Skin epidermis (tissue), 12 donors: ENCODE measurements around the gene RPTOR.
A peak's percentile ranks its signal among the peaks of the same experiment; 100 is the strongest.
"Not testable (repeated sequence)": the region's sequence is repeated elsewhere in the genome, so short reads cannot be mapped to it uniquely, and the experiment has no call there.

Experiments used
- H3K27ac ChIP-seq, 21 experiments: fragments of 200-600 bp; sonication (generic) in 11 of 21; one replicate each; pipeline ENCODE4 v1.5.0; 2020; ENCODE audit warnings: mild to moderate bottlenecking in 3 of 21, inconsistent platforms in 2 of 21, moderate library complexity in 2 of 21
- H3K4me3 ChIP-seq, 7 experiments: fragments of 200-600 bp; sonication (generic) in 2 of 7; one replicate each; pipeline ENCODE4 v1.5.0; 2020; ENCODE audit warnings: inconsistent platforms in 2 of 7, mild to moderate bottlenecking in 2 of 7, moderate library complexity in 1 of 7

The RPTOR gene

GRCh38 chr17:80537386-80537785 is 7.3 kb upstream of the RPTOR start:
- H3K27ac ChIP-seq, H3K4me3 ChIP-seq: not testable (repeated sequence)

- H3K27ac ChIP-seq: no peak overlapping the region
- no peak overlapping the region for H3K4me3 ChIP-seq
Measured at GRCh38 chr17:80538484-80538883, 6.2 kb upstream of the RPTOR start.

DNA sequence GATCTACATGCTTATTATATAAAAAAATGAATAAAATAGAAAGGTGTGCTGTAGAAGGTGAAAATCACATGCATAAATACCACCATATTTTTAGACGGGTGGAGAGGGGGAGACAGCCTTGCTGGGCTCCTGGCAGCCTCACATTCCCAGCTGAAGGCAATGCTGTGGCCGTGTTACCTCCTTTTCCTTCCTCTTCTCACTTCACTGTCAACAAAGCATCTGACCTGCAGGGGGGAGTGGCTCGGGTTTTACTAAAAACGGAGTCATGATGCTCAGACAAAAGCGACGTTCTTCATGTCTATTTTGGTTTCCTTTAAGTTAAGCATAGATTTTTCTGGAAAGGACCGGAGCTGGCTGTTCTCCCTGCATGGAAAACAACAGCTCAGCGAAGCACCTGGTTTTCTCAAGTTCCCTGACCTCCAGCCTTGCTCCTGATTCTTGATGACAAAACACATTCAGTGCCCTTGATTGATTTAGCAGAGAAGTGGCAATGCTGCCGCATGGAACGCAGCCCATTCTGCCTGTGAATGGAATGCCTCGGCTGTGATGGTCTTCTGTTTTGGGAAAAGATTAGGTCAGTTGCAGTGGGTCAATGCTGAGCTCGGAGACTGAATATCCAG is 5.5 kb upstream of the RPTOR start:
- no peak overlapping the region for H3K4me3 ChIP-seq
- no peak overlapping the region for H3K27ac ChIP-seq

DNA sequence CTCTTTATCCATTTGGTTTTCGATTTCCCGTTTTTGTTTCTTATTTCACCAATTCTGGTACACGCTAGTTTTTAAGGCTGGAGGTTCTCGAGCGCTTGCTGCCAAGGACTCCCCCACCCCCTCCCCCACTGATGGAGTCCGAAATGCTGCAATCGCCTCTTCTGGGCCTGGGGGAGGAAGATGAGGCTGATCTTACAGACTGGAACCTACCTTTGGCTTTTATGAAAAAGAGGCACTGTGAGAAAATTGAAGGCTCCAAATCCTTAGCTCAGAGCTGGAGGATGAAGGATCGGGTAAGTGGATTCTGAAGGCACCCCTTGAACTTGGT is 825 bp downstream of the RPTOR start:
- peak overlapping the region in 18 of 21 experiments; percentile 62 to 91 (median 89) for H3K27ac ChIP-seq
- H3K4me3 ChIP-seq: peak overlapping the region; percentile 80 to 98 (median 92)

DNA sequence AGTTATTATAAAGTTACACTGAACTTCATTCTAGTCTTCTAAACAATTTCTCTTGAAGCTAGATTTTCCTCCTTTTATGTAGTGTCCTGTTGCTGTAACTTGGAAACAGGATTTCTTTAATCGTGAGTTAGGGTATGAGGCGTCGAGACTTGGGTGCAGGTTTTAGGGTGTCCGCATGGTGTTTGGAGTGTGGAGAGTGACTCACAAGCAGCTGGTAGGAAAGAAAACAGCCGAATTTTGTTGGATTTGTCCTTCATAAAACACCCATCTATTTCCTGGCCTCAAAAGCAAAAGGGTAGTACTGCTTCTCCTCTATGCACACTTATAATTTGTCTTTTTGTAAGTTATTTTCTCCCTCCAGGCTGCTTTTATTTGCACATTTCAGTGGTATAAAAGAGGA is 1.6 kb downstream of the RPTOR start:
- Histone ChIP-seq H3K27ac (no peak overlapping the region), H3K4me3 (no peak overlapping the region)

DNA sequence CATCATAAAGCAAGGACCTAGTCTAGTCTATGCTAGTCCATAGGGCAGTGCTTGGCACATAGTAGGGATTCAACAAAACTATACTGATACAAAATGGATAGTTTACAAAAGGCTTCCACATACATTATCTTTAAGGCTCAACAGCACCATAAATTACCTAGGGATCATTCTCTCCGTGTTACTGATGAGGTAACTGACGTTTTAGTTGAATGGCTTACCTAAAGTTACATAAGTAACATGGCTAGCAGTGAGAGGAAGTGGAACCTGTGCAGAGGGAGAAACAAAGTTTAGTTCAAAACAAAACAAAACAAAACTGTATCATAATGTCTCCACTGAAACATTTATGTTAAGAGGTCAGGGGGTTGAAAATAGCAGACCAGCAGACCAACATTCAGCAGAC is 7.9 kb downstream of the RPTOR start:
- H3K27ac ChIP-seq: no peak overlapping the region
- no peak overlapping the region for H3K4me3 ChIP-seq

DNA sequence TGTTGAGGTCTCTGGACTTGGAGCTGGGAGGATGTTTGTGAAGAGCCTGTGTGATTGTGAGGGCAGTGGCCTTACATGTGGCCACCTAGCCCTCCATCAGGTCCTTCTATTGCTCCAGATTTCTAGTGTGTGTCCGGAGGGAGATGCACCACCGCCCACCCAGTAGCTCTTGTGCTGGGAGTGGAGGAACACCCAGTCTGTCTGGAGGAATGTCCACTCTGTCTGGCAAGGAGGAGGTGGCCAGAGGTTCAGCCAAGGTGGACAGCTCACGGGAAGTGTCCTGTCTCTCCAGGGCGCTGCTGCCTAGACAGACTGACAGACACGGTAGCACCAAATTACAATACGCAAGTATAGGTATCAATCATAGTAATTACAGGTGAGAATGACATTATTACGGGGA is 10.6 kb downstream of the RPTOR start:
- Histone ChIP-seq H3K4me3 (no peak overlapping the region), H3K27ac (no peak overlapping the region)

GRCh38 chr17:80558046-80558445 is 13.4 kb downstream of the RPTOR start:
- Histone ChIP-seq H3K27ac (no peak overlapping the region), H3K4me3 (no peak overlapping the region)

- no peak overlapping the region for H3K4me3 ChIP-seq
- no peak overlapping the region for H3K27ac ChIP-seq
Measured at GRCh38 chr17:80559825-80560251, 15.2 kb downstream of the RPTOR start.

- Histone ChIP-seq H3K4me3 (no peak overlapping the region), H3K27ac (no peak overlapping the region)
Measured at GRCh38 chr17:80561541-80562114, 17.0 kb downstream of the RPTOR start.

DNA sequence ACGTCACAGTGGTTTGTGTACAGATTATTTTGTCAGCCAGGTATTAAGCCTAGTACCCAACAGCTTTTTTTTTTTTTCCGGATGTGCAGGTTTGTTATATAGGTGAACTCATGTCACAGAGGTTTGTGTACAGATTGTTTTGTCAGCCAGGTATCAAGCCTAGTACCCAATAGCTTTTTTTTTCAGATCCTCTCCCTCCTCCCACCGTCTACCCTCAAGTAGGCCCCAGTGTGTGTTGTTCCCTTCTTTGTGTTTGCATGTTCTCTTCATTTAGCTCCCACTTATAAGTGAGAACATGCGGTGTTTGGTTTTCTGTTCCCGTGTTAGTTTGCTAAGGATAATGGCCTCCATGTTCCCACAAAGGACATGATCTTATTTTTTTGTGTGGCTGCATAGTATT is 19.9 kb downstream of the RPTOR start:
- H3K4me3 ChIP-seq: no peak overlapping the region

DNA sequence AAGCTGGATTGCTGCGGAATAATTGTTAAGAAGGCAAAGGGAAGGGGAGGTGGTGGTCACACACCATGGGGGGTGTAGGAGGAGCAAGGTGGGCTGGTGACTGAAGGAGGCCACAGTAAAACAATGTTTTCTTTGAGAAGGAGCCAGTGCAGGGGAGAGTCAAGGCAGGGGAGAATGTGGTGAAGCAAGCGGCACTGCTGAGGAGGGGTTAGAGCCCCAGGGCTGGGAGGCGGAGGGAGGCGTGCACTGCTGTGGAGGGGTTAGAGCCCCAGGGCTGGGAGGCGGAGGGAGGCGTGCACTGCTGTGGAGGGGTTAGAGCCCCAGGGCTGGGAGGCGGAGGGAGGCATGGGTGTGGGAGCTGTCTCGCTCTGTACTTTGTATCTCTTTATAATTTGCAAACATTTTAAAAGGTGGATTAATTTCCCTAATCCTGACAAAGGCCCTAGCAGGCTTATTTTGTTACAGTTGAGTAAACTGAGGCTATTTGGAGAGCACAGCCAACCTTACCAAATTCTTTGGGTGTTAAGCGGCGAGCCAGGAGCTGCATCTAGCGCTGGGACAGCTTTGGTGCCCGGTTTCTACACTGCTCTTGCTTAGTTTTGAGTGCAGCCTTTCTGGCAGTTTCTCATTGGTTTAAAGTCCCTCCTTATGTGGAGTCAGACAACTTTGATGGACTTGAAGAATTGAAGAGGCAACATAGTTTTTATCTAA is 20.9 kb downstream of the RPTOR start:
- no peak overlapping the region for H3K27ac ChIP-seq
- H3K4me3 ChIP-seq: no peak overlapping the region

More for the DNA sequence above, 19.9 kb downstream of the RPTOR start:
- H3K27ac ChIP-seq: no peak overlapping the region

GRCh38 chr17:80566054-80566400 is 21.4 kb downstream of the RPTOR start:
- Histone ChIP-seq H3K4me3 (no peak overlapping the region), H3K27ac (no peak overlapping the region)

- Histone ChIP-seq H3K27ac (no peak overlapping the region), H3K4me3 (no peak overlapping the region)
Measured at GRCh38 chr17:80568246-80568645, 23.6 kb downstream of the RPTOR start.

DNA sequence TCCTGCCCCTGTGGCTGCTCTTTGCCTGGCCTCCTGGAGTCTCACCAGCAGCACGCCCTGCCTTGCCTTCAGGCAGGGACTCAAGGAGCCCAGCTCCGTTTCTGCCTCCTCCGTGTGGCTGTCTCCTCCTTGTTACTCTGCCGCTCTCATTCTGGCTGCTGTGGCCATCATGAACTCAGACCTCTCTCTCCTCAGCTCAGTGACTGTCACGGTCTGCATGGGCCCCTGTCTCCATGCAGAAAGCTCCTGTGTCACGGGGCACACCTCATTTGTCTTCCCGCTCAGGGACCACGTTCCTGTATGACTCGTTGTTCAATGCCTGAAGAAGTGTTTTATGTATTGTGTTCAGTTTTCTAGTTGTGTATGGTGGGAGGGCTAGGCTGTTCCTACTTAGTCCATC is 25.3 kb downstream of the RPTOR start:
- H3K27ac ChIP-seq: no peak overlapping the region

DNA sequence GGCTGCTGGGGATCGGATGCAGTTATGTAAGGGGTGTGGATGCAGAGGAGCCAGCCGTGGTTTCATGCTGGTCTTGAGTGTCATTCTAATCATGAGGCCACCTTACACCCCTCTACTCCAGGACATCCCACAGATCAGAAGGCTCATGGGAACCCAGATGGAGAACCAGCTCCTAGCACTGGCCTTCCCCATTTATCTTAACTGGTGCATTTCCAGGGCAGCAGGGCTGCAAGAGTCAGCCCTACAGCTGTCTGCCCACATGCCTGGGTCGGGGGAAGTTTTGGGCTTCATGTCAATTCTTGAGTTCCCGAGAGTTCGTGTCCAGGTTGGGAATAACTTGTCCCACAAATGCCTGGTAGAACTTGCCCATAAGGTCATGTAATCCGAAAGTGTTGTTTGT is 29.1 kb downstream of the RPTOR start:
- Histone ChIP-seq H3K27ac (no peak overlapping the region), H3K4me3 (no peak overlapping the region)

More for the DNA sequence above, 25.3 kb downstream of the RPTOR start:
- H3K4me3 ChIP-seq: no peak overlapping the region

DNA sequence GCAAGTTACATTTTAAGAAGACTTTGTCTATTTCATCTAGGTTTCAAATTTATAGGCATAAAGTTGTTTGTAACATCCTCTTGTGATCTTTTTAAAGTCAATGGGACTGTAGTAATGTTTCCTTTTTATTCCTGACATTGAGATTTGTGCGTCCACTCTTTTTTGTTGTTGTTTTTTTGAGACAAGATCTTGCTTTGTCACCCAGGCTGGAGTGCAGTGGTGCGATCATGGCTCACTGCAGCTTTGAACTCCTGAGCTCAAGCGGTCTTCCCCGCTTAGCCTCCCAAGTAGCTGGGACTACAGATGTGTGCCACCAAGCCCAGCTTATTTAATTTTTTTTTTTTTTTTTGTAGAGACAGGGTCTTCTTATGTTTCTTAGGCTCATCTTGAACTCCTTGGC is 29.9 kb downstream of the RPTOR start:
- Histone ChIP-seq H3K27ac (no peak overlapping the region), H3K4me3 (no peak overlapping the region)

- no peak overlapping the region for H3K4me3 ChIP-seq
Measured at GRCh38 chr17:80575057-80575875, 30.6 kb downstream of the RPTOR start.

GRCh38 chr17:80577876-80578570 is 33.4 kb downstream of the RPTOR start:
- Histone ChIP-seq H3K4me3 (no peak overlapping the region), H3K27ac (no peak overlapping the region)

More at GRCh38 chr17:80575057-80575875, 30.6 kb downstream of the RPTOR start:
- no peak overlapping the region for H3K27ac ChIP-seq
